ENCODE data around the gene CYSLTR2. TPM values are rescaled to one million over a fixed set of nuclear protein-coding genes. Genes with fewer than 3 reads are reported as not detected.

Gene CYSLTR2, protein sequence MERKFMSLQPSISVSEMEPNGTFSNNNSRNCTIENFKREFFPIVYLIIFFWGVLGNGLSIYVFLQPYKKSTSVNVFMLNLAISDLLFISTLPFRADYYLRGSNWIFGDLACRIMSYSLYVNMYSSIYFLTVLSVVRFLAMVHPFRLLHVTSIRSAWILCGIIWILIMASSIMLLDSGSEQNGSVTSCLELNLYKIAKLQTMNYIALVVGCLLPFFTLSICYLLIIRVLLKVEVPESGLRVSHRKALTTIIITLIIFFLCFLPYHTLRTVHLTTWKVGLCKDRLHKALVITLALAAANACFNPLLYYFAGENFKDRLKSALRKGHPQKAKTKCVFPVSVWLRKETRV
- not detected in 5 replicates for total RNA-seq (2022; extraction: Qiagen RNA extraction)

GRCh38 chr13:48653472-48653939 is at the start of gene CYSLTR2:
TSS of gene CYSLTR2 (plus strand) at chr13:48653929. CDS start at chr13:48706818, 52,889 bp downstream.

Other genes with a start within 250 kb of the CYSLTR2 start
- 0.71 to 1.2 TPM (median 0.78 TPM) in 5 replicates for gene LPAR6, start 240.8 kb upstream of the CYSLTR2 start, total RNA-seq (2022; extraction: Qiagen RNA extraction)
- 1.0 to 1.6 TPM (median 1.2 TPM) in 5 replicates for gene RCBTB2, start 120.8 kb upstream of the CYSLTR2 start, total RNA-seq (2022; extraction: Qiagen RNA extraction)